Subcutaneous abdominal adipose tissue (tissue), 5 donors: ENCODE data around the gene APPBP2.
A peak's percentile ranks its signal among the peaks of the same experiment; 100 is the strongest.
"Not testable (repeated sequence)": the region's sequence is repeated elsewhere in the genome, so short reads cannot be mapped to it uniquely, and the experiment has no call there.

Experiments
- H3K27ac ChIP-seq: one replicate; pipeline ENCODE4 v1.7.0; 2013; ENCODE audit warnings: low read depth, mild to moderate bottlenecking, inconsistent platforms, low read length, moderate library complexity
- H3K27me3 ChIP-seq, 5 donors: one replicate each; pipeline ENCODE4 v1.7.0; 2013; ENCODE audit warnings: low read length in 5 of 5, inconsistent platforms in 1 of 5; ENCODE audit not compliant: control insufficient read depth in 5 of 5, insufficient read depth in 4 of 5
- H3K36me3 ChIP-seq, 5 donors: one replicate each; pipeline ENCODE4 v1.7.0; 2013; ENCODE audit warnings: low read length in 5 of 5; ENCODE audit not compliant: control insufficient read depth in 5 of 5, insufficient read depth in 5 of 5
- H3K4me1 ChIP-seq, 5 donors: one replicate each; pipeline ENCODE4 v1.7.0; 2013; ENCODE audit warnings: low read length in 5 of 5, mild to moderate bottlenecking in 3 of 5, moderate library complexity in 1 of 5; ENCODE audit not compliant: control insufficient read depth in 5 of 5, insufficient read depth in 5 of 5
- H3K4me3 ChIP-seq, 5 donors: one replicate each; pipeline ENCODE4 v1.7.0; 2013; ENCODE audit warnings: low read length in 5 of 5, low read depth in 1 of 5
- H3K9ac ChIP-seq, 5 donors: one replicate each; pipeline ENCODE4 v1.7.0; 2013; ENCODE audit warnings: low read length in 5 of 5, mild to moderate bottlenecking in 4 of 5, moderate library complexity in 3 of 5
- H3K9me3 ChIP-seq, 5 donors: one replicate each; pipeline ENCODE4 v1.7.0; 2013; ENCODE audit warnings: low read length in 5 of 5; ENCODE audit not compliant: control insufficient read depth in 5 of 5
- donor health status: healthy.
- donor health status: healthy.
- donor health status: healthy.
- donor health status: healthy.
- donor health status: healthy.

The APPBP2 gene

GRCh38 chr17:60522889-60523626 is 3.0 kb downstream of the APPBP2 start:
- Histone ChIP-seq H3K27me3 (no peaks in the 10 kb centered on the region), H3K4me1 (peaks cover 0 to 59% (median 51%) of the 10 kb centered on the region in 5 donors), H3K36me3 (peaks cover 0 to 13% (median 3%) of the 10 kb centered on the region in 5 donors), H3K9me3 (no peaks in the 10 kb centered on the region), H3K9ac (peak overlapping the region in 2 of 5 donors; percentile 33 to 84), H3K27ac (no peak overlapping the region), H3K4me3 (peak overlapping the region in 1 of 5 donors; percentile 31)

DNA sequence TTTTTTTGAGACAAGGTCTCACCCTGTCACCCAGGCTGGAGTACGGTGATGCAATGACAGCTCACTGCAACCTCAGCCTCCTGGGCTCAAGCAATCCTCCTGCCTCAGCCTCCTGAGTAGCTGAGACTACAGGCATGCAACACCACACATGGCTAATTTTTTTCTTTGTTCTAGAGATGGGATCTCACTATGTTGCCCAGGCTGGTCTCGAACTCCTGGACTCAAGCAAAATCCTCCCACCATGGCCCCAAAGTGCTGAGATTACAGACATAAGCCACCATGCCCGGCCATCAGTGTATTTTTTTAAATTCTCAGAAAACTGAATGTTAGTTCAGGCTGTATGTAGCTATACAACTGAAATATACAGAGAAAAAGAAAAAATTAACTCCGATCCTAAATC is 6.2 kb downstream of the APPBP2 start:
- H3K36me3 ChIP-seq: peaks cover 0 to 13% (median 4%) of the 10 kb centered on the region in 5 donors

DNA sequence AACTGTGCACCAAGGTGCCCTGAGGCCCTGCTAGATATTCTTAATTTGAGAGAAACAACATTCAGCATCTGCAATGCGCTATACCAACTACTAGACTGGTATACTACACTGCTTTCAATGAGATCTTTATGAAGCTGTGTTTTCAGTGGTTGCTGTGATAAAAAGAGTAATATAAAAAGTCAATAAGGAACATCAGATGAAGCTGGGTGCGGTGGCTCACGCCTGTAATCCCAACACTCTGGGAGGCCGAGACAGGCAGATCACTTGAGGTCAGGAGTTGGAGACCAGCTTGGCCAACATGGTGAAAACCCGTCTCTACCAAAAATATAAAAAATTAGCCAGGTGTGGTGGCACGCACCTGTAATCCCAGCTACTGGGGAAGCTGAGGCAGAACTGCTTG is 10.4 kb downstream of the APPBP2 start:
- H3K36me3 ChIP-seq: peaks cover 2 to 25% (median 6%) of the 10 kb centered on the region in 5 donors
- not testable (repeated sequence) for H3K27ac ChIP-seq, H3K27me3 ChIP-seq, H3K9me3 ChIP-seq, H3K9ac ChIP-seq, H3K4me3 ChIP-seq
- peaks cover 0 to 12% (median 10%) of the 10 kb centered on the region in 5 donors for H3K4me1 ChIP-seq

More for the DNA sequence above, 6.2 kb downstream of the APPBP2 start:
- no peaks in the 10 kb centered on the region for H3K9me3 ChIP-seq
- H3K27me3 ChIP-seq: no peaks in the 10 kb centered on the region
- no peak overlapping the region for H3K27ac ChIP-seq
- no peak overlapping the region for H3K9ac ChIP-seq
- peaks cover 0 to 49% (median 46%) of the 10 kb centered on the region in 5 donors for H3K4me1 ChIP-seq
- H3K4me3 ChIP-seq: no peak overlapping the region

DNA sequence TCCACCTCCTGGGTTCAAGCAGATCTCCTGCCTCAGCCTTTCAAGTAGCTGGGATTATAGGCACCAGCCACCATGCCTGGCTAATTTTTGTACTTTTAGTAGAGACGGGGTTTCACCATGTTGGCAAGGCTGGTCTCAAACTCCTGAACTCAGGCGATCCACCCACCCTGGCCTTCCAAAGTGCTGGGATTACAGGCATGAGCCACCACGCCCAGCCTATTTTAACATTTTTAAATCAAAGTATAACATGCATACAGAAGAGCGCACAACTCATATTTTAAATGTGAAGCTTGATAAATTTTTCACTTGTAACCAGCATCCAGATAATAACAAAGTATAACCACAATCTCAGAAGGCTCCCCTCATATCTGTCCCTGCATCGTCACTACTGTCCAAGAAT is 10.8 kb downstream of the APPBP2 start:
- H3K27me3 ChIP-seq, H3K27ac ChIP-seq, H3K9me3 ChIP-seq, H3K9ac ChIP-seq, H3K4me3 ChIP-seq: not testable (repeated sequence)
- peaks cover 0 to 12% (median 10%) of the 10 kb centered on the region in 5 donors for H3K4me1 ChIP-seq
- H3K36me3 ChIP-seq: peaks cover 2 to 26% (median 6%) of the 10 kb centered on the region in 5 donors

DNA sequence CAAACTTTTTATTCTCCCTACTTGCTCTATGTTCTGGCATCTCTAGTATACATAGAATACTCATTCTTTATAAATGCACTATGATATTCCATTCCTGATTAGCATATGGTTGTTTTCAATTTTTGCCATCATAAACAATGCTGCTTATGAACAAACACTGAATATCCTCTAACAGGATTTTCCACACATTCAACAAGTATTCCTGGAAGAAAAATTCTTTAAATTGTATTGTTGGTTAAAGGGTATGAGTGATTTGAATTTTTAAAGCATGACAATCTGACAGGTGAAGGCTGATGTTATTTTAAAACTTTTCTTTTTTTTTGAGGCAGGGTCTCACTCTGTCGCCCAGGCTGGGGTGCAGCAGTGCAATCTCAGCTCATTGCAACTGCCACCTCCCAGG is 11.5 kb downstream of the APPBP2 start:
- Histone ChIP-seq H3K27ac (no peak overlapping the region), H3K4me3 (no peak overlapping the region), H3K4me1 (peaks cover 0 to 12% (median 10%) of the 10 kb centered on the region in 5 donors), H3K9ac (no peak overlapping the region), H3K27me3 (no peaks in the 10 kb centered on the region), H3K9me3 (no peaks in the 10 kb centered on the region), H3K36me3 (peaks cover 2 to 24% (median 6%) of the 10 kb centered on the region in 5 donors)

GRCh38 chr17:60514053-60514452 is 12.0 kb downstream of the APPBP2 start:
- Histone ChIP-seq H3K4me3 (no peak overlapping the region), H3K36me3 (peaks cover 2 to 22% (median 6%) of the 10 kb centered on the region in 5 donors), H3K9ac (no peak overlapping the region), H3K9me3 (no peaks in the 10 kb centered on the region), H3K27me3 (no peaks in the 10 kb centered on the region), H3K27ac (no peak overlapping the region), H3K4me1 (peaks cover 0 to 12% (median 10%) of the 10 kb centered on the region in 5 donors)

DNA sequence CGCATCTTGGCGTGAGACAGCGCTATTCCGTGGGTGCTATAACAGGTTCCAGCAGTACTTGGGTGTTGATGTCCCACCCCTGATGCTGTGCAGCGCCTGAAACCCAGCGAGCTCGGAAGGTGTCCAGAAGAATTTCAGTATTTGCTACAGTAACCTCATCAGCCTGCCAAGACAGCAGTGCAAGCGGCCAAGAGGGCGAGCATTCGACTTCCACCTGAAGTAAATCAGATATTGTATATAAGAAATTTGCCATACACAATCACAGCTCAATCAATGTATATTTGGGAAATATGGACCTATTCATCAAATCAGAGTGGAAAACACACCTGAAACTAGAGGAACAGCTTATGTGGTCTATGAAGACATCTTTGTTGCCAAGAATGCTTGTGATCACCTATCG is 13.0 kb downstream of the APPBP2 start:
- Histone ChIP-seq H3K4me3 (no peak overlapping the region), H3K4me1 (peaks cover 0 to 9% (median 8%) of the 10 kb centered on the region in 5 donors), H3K9me3 (no peaks in the 10 kb centered on the region), H3K9ac (no peak overlapping the region), H3K27ac (no peak overlapping the region), H3K27me3 (no peaks in the 10 kb centered on the region), H3K36me3 (peaks cover 2 to 19% (median 9%) of the 10 kb centered on the region in 5 donors)

GRCh38 chr17:60510723-60511122 is 15.3 kb downstream of the APPBP2 start:
- Histone ChIP-seq H3K4me1 (peaks cover 0 to 17% (median 6%) of the 10 kb centered on the region in 5 donors), H3K27ac (no peak overlapping the region), H3K36me3 (peaks cover 2 to 17% (median 6%) of the 10 kb centered on the region in 5 donors), H3K4me3 (no peak overlapping the region), H3K27me3 (no peaks in the 10 kb centered on the region), H3K9me3 (no peaks in the 10 kb centered on the region), H3K9ac (no peak overlapping the region)

GRCh38 chr17:60510031-60510430 is 16.0 kb downstream of the APPBP2 start:
- no peak overlapping the region for H3K9ac ChIP-seq
- no peaks in the 10 kb centered on the region for H3K27me3 ChIP-seq
- peaks cover 0 to 17% (median 6%) of the 10 kb centered on the region in 5 donors for H3K4me1 ChIP-seq
- peaks cover 2 to 17% (median 6%) of the 10 kb centered on the region in 5 donors for H3K36me3 ChIP-seq
- H3K4me3 ChIP-seq: no peak overlapping the region
- no peaks in the 10 kb centered on the region for H3K9me3 ChIP-seq
- H3K27ac ChIP-seq: no peak overlapping the region

DNA sequence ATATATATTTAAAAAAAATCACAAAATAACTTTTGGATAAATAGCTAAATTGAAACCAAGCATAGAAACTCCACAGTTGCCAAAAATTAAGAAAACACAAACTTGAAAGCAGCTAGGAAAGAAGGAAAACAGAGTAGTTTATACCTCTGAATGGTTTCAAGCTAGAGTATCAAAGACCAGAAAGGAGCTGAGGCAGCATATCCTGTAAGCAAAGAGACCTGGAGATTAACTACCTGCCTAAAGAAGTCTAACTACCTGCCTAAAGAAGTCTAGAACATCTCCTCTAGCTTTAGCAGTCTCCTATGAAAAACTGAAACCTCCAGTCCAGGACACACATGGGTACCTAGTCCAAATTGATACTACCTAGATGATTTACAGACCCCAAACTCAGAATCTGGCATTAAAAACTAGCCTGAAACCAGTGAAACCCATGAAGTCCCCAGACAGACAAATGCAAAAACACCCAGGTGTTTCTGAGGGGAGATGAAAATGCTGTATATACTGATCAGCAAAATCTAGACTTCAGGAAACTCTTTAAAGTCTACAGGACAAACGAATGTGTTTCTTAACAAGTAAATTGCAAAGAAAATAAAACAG is 17.6 kb downstream of the APPBP2 start:
- H3K4me3 ChIP-seq: no peak overlapping the region
- no peak overlapping the region for H3K27ac ChIP-seq
- H3K4me1 ChIP-seq: peaks cover 0 to 17% (median 9%) of the 10 kb centered on the region in 5 donors
- no peaks in the 10 kb centered on the region for H3K9me3 ChIP-seq
- H3K9ac ChIP-seq: peak overlapping the region in 1 of 5 donors; percentile 14
- H3K27me3 ChIP-seq: no peaks in the 10 kb centered on the region
- peaks cover 2 to 16% (median 6%) of the 10 kb centered on the region in 5 donors for H3K36me3 ChIP-seq
